Measurements from ENCODE around the gene POLR2A.

The POLR2A gene

DNA sequence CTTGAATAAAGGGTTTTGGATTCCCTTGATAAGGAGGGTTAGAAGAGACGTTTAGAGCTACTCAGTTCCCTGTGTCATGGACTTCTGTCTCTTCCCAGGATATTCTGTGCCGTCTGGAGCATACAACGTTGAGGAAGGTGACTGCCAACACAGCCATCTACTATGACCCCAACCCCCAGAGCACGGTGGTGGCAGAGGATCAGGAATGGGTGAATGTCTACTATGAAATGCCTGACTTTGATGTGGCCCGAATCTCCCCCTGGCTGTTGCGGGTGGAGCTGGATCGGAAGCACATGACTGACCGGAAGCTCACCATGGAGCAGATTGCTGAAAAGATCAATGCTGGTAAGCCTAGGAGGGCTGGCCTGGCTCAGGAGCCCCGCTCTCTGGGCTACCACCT, 24.7 kb downstream of the POLR2A start:
- no peak for DNase-seq

- no peak for DNase-seq
These were observed 25.8 kb downstream of the POLR2A start for GRCh38 chr17:7509937-7510336.

GRCh38 chr17:7511108-7511507, 26.9 kb downstream of the POLR2A start:
- no peak for DNase-seq

DNA sequence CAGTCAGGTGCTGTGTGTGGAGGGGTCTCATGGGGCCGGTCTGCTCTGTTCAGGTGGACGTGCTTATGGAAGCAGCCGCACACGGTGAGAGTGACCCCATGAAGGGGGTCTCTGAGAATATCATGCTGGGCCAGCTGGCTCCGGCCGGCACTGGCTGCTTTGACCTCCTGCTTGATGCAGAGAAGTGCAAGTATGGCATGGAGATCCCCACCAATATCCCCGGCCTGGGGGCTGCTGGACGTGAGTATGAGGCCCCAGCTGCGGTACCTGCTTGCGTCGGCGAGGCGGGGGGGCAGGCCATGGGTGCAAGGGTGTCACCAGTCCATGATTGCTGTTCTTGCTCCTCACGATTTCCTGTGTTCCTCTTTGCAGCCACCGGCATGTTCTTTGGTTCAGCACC, 27.9 kb downstream of the POLR2A start:
- DNase-seq, result no peak

GRCh38 chr17:7512824-7513540, 28.8 kb downstream of the POLR2A start:
- DNase-seq, result no peak

DNA sequence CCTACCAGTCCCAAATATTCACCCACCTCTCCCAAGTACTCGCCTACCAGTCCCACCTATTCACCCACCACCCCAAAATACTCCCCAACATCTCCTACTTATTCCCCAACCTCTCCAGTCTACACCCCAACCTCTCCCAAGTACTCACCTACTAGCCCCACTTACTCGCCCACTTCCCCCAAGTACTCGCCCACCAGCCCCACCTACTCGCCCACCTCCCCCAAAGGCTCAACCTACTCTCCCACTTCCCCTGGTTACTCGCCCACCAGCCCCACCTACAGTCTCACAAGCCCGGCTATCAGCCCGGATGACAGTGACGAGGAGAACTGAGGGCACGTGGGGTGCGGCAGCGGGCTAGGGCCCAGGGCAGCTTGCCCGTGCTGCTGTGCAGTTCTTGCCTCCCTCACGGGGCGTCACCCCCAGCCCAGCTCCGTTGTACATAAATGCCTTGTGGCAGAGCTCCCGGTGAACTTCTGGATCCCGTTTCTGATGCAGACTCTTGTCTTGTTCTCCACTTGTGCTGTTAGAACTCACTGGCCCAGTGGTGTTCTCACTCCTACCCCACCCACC, 29.8 kb downstream of the POLR2A start:
- no peak for DNase-seq

- DNase-seq, result no peak
These were observed 31.9 kb downstream of the POLR2A start for GRCh38 chr17:7515911-7516610.

DNA sequence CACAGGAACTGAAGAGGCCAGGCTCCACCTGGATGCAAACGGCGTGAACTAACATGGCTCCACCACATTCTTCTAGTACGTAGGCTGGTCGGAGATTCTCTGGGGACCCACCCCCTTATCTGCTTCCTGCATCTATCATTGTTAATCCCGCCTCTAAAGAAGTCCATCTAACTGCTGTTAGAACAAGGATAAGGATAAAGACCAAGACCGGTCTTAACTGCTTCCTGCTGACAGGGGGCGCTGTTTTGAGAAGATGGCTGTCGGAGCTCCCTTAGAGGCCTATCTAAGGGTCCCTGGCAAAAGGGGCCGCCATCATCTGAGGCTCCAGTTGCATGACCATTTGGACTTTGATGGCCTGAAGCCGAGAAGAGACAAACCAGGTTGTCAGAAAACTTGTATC, 38.9 kb downstream of the POLR2A start:
- no peak for DNase-seq

GRCh38 chr17:7528842-7529241, 44.7 kb downstream of the POLR2A start:
- DNase-seq, result no peak

DNA sequence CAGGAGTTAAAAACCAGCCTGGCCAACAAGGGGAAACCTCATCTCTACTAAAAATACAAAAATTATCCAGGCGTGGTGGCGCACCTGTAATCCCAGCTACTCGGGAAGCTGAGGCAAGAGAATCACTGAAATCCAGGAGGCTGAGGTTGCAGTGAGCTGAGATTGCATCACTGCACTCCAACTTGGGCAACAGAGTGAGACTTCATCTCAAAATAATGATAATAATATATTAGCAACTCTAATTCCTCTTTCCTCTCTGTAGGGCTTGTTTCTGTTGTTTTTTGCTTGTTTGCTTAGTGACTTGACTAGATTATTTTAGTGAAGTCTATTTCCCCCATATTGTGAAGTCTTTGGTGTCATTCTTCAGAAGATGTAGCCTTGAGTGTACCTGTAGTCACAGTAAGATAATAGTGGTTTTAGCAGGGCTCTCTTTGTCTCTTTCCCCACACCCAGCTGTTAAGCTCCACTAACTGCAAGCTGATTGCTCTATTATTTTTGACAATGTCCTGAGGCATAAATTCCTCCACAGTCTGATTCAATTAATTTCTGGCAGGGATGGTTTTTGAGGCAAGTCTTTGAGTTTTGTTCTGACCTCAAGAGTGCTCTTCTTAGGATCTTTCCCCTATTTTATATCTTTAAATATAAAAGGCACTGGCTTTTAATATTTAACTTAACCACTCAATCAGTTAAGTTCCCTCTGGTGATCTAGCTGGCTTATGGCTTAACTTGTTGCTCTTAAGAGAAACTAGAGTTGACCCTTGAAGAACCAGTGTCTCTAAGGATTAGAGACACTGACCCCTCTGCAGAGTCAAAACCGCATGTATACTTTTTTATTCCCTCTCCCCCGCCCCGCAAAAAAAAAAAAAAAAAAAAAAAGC, 46.1 kb downstream of the POLR2A start:
- no peak for DNase-seq

GRCh38 chr17:7538050-7538449, 53.9 kb downstream of the POLR2A start:
- no peak for DNase-seq

DNA sequence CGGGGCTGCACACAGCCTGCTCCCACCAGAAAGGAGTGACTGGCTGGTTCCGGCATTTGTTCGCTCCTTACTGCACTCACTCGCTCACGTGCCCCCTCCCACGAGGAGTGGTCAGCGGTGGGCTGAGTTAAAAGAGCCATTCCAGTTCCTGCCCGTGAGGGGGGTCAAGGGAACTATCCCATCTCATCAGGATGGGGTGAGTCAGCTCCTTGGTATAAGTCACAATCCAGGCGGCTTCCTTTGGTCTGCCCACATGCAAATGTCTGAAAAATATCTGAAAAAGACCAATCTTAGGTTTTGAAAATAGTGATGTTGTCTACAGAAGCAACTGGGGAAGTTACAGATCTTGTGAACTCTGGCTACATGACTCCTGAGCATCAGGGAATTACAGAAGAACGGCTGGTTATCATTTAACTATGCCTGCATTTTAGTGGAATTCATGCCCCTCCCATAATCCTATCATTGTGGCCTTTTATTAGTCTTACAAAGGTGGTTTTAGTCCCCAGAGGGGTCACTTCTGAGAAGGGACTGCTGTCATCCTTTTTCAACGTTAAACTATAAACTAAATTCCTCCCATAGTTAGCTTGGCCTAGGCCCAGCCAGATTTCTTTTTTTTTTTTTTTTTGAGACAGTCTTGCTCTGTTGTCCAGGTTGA, 54.9 kb downstream of the POLR2A start:
- no peak for DNase-seq

GRCh38 chr17:7541074-7541621, 57.0 kb downstream of the POLR2A start:
- DNase-seq, result no peak

DNA sequence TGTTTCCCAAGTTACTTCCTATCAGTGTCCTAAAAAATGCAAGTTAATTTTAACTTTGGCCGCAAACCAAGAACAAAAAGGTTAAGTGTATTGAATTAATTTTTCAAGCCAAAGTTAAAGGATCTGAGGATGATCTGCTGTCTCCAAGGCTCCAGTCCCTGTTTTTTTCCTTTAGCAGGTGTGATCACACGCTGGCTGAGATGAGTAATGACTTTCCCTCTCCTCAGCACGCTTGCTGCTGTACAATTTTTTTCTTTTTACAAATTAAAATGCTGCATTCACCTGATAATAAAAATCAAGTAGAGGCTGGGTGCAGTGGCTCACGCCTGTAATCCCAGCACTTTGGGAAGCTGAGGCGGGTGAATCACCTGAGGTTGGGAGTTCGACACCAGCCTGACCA, 60.7 kb downstream of the POLR2A start:
- no peak for DNase-seq

- DNase-seq, result no peak
These were observed 64.6 kb downstream of the POLR2A start, which contains the start of gene TNFSF12 for GRCh38 chr17:7548585-7549400. Gene TNFSF12 (plus strand): TSS chr17:7549058. CDS start chr17:7549154, 96 bp downstream.

Data from NCI-H2081 treated with DMSO at 0.1 percent for 48 hours (cell line).